Peyer's patch (tissue), 4 donors: ENCODE data around the gene CDKL1. TPM values are rescaled to one million over a fixed set of nuclear protein-coding genes. Genes with fewer than 3 reads are reported as not detected.
"Not testable (repeated sequence)": the region's sequence is repeated elsewhere in the genome, so short reads cannot be mapped to it uniquely, and the experiment has no call there.

Source experiments
- DNase-seq, 3 donors: peaks; one replicate each; pipeline ENCODE4 v3.0.0-alpha.2; 2017 to 2019
- H3K27ac ChIP-seq, 4 donors: fragments of 200-600 bp; sonication (generic); one replicate each; pipeline ENCODE4 v1.5.1; 2016 to 2019
- H3K27me3 ChIP-seq, 2 donors: fragments of 200-600 bp; sonication (generic); one replicate each; pipeline ENCODE4 v1.5.1; 2019
- H3K36me3 ChIP-seq, 3 donors: fragments of 200-600 bp; sonication (generic); one replicate each; pipeline ENCODE4 v1.5.1; 2016 to 2019
- H3K4me1 ChIP-seq, 4 donors: fragments of 200-600 bp; sonication (generic); one replicate each; pipeline ENCODE4 v1.5.1; 2016 to 2019
- H3K4me3 ChIP-seq, 4 donors: fragments of 200-600 bp; sonication (generic); 1 replicate in 3 of 4; 2 replicates in 1 of 4; pipeline ENCODE4 v1.5.1; 2016 to 2019; ENCODE audit warnings: mild to moderate bottlenecking in 1 of 4
- H3K9me3 ChIP-seq, 4 donors: fragments of 200-600 bp; sonication (generic); one replicate each; pipeline ENCODE4 v1.5.1; 2016 to 2019; ENCODE audit warnings: mild to moderate bottlenecking in 1 of 4
- CTCF ChIP-seq, 6 experiments: fragments of 450-650 bp in 4 of 6; fragments of 200-600 bp in 2 of 6; sonication (generic) in 1 of 6; IDR thresholded peaks; one replicate each; pipeline ENCODE4 v1.5.1; 2017 to 2019; ENCODE audit warnings: antibody characterized with exemption in 6 of 6, mild to moderate bottlenecking in 3 of 6, moderate library complexity in 1 of 6
- POLR2A ChIP-seq, 2 donors: fragments of 450-650 bp; IDR thresholded peaks; one replicate each; pipeline ENCODE4 v1.5.1; 2017; ENCODE audit warnings: antibody characterized with exemption in 2 of 2, mild to moderate bottlenecking in 2 of 2, moderate library complexity in 2 of 2
- total RNA-seq, 4 donors: library from RNA; depleted of rRNA; stranded (reverse); fragments of >200 nt; gene quantifications; one replicate each; pipeline ENCODE4 v1.1.0, GENCODE V29; 2016

The CDKL1 gene
- total RNA-seq, 4 donors from 2014 or later: 11.3 to 20.4 (median 15.5) TPM

GRCh38 chr14:50366589-50366988 is 30.1 kb downstream of the CDKL1 start:
- Histone ChIP-seq H3K36me3 (no peaks in the 10 kb centered on the region), H3K9me3 (no peaks in the 10 kb centered on the region), H3K4me3 (no peak overlapping the region), H3K4me1 (peaks cover 0 to 27% (median 7%) of the 10 kb centered on the region in 4 donors), H3K27ac (peak overlapping the region in 3 of 4 donors; percentile 44 to 80 (median 59)), H3K27me3 (no peaks in the 10 kb centered on the region)
- TF ChIP-seq CTCF (IDR thresholded peaks at IDR 0.05) (no peak), POLR2A (IDR thresholded peaks at IDR 0.05) (no peak)
- DNase-seq: no peak

- Histone ChIP-seq H3K27me3 (no peaks in the 10 kb centered on the region), H3K27ac (peak overlapping the region in 3 of 4 donors; percentile 44 to 80 (median 59)), H3K4me1 (peaks cover 0 to 27% (median 7%) of the 10 kb centered on the region in 4 donors), H3K36me3 (no peaks in the 10 kb centered on the region), H3K4me3 (no peak overlapping the region), H3K9me3 (no peaks in the 10 kb centered on the region)
- DNase-seq: peak in 2 of 3 donors; percentile 67 to 77
- TF ChIP-seq CTCF (IDR thresholded peaks at IDR 0.05): no peak
- no peak for TF ChIP-seq POLR2A (IDR thresholded peaks at IDR 0.05)
These were observed 30.6 kb downstream of the CDKL1 start for GRCh38 chr14:50366115-50366514.

GRCh38 chr14:50365572-50365971 is 31.1 kb downstream of the CDKL1 start:
- H3K4me3 ChIP-seq, H3K27me3 ChIP-seq, H3K9me3 ChIP-seq, H3K36me3 ChIP-seq: not testable (repeated sequence)
- peaks cover 0 to 27% (median 7%) of the 10 kb centered on the region in 4 donors for H3K4me1 ChIP-seq
- peak overlapping the region in 3 of 4 donors; percentile 44 to 80 (median 59) for H3K27ac ChIP-seq
- peak in 1 of 3 donors; percentile 62 for DNase-seq

GRCh38 chr14:50364792-50365191 is 31.9 kb downstream of the CDKL1 start:
- H3K4me3 ChIP-seq: no peak overlapping the region
- peak in 1 of 3 donors; percentile 63 for DNase-seq
- no peak for TF ChIP-seq POLR2A (IDR thresholded peaks at IDR 0.05)
- TF ChIP-seq CTCF (IDR thresholded peaks at IDR 0.05): peak in 3 of 6 experiments; percentile 60 to 67 (median 65)
- peak overlapping the region in 3 of 4 donors; percentile 73 to 80 (median 73) for H3K27ac ChIP-seq
- no peaks in the 10 kb centered on the region for H3K27me3 ChIP-seq
- no peaks in the 10 kb centered on the region for H3K9me3 ChIP-seq
- H3K36me3 ChIP-seq: no peaks in the 10 kb centered on the region
- peaks cover 0 to 27% (median 7%) of the 10 kb centered on the region in 4 donors for H3K4me1 ChIP-seq

GRCh38 chr14:50363714-50364111 is 33.0 kb downstream of the CDKL1 start:
- H3K36me3 ChIP-seq: no peaks in the 10 kb centered on the region
- peak overlapping the region; percentile 25 to 37 (median 28) for H3K4me3 ChIP-seq
- no peaks in the 10 kb centered on the region for H3K27me3 ChIP-seq
- peaks cover 0 to 27% (median 7%) of the 10 kb centered on the region in 4 donors for H3K4me1 ChIP-seq
- peak in 2 of 3 donors; percentile 68 to 73 for DNase-seq
- TF ChIP-seq CTCF (IDR thresholded peaks at IDR 0.05) (no peak), POLR2A (IDR thresholded peaks at IDR 0.05) (no peak)
- H3K9me3 ChIP-seq: no peaks in the 10 kb centered on the region
- peak overlapping the region; percentile 73 to 77 (median 73) for H3K27ac ChIP-seq

- H3K4me3 ChIP-seq: peak overlapping the region; percentile 25 to 37 (median 28)
- peak in 1 of 3 donors; percentile 23 for DNase-seq
- no peaks in the 10 kb centered on the region for H3K9me3 ChIP-seq
- peaks cover 0 to 27% (median 7%) of the 10 kb centered on the region in 4 donors for H3K4me1 ChIP-seq
- no peaks in the 10 kb centered on the region for H3K36me3 ChIP-seq
- H3K27ac ChIP-seq: peak overlapping the region; percentile 73 to 77 (median 73)
- TF ChIP-seq POLR2A (IDR thresholded peaks at IDR 0.05) (peak in 1 of 2 donors; percentile 37), CTCF (IDR thresholded peaks at IDR 0.05) (no peak)
- no peaks in the 10 kb centered on the region for H3K27me3 ChIP-seq
These were observed 33.6 kb downstream of the CDKL1 start for GRCh38 chr14:50362764-50363713.

GRCh38 chr14:50361473-50362403 is 34.9 kb downstream of the CDKL1 start:
- not testable (repeated sequence) for H3K9me3 ChIP-seq, H3K27me3 ChIP-seq, H3K4me3 ChIP-seq, DNase-seq, H3K36me3 ChIP-seq, H3K27ac ChIP-seq
- peaks cover 0 to 27% (median 7%) of the 10 kb centered on the region in 4 donors for H3K4me1 ChIP-seq
